ENCODE measurements around the gene PABPC5.

The PABPC5 gene

DNA sequence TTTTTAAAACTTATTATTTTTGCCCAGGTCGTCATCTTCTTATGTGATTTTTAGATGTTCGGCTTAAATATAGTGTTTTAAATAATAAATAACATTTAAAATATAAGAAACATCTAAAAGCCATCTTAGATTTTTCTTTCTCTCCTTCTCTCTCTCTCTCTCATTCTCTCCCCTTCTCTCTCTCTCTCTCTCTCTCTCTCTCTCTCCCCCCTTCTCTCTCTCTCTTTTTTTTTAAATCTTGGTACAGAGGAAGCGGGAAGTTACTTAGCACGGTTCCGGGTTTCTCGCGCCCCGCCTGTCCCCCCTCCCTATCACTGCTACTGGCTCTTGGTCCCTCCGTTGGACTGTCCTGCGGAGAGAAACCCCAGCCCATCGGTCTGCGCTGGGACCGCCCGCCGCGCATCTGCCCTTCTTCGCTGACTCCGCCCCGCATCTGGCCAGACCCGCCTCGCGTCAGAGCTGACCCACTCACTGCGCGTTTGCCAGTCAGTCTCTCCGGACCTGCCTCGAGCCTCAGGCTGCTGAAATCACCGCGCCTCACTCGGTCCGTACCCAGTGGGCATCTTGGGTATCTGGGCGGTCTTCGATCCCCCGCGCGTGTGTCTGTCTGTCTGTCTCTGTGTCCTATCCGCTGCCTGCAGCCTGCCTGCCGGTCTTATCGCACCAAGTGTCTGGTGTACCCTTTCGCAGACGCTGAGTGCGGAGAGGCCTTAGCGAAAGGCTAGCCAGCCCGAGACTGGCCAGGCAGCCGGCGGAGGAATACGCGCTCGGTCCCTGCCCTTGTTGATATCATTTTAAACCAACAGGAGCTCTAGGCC is at the start of gene PABPC5:
PABPC5 (plus strand) TSS at position 489 of the 818 bp plus-strand sequence. CDS start 739 bp downstream, outside the sequence.
- Mint-ChIP-seq H3K27me3 (no peaks in the 10 kb centered on the region), H3K27ac (no peak within 1 kb of the TSS), H3K4me1 (no peaks in the 10 kb centered on the region), H3K36me3 (ENCODE audit: low read depth) (no peaks in the 10 kb centered on the region), H3K9me3 (no peaks in the 10 kb centered on the region), H3K4me3 (peak within 1 kb of the TSS; percentile 36)
- no peak for ATAC-seq
- DNase-seq, result no peak

DNA sequence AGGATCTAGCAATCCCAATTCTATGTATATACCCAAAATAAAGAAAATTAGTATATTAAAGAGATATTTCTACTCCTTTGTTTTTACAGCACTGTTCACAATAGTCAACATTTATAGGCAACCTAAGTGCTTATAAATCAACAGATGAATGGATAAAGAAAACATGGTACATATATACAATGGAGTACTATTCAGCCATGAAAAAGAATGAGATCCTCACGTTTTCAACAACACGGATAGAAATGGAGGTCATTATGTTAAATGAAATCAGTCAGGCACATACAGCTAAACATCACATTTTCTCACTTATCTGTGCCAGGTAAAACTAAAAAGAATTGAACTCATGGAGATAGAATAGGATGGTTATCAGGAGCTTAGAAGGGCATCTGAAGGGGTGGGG is 45.6 kb upstream of the PABPC5 start:
- H3K36me3 Mint-ChIP-seq (ENCODE audit: low read depth), result no peaks in the 10 kb centered on the region
- no peak overlapping the region for H3K4me3 Mint-ChIP-seq
- no peaks in the 10 kb centered on the region for H3K27me3 Mint-ChIP-seq
- DNase-seq (no peak), ATAC-seq (no peak)
- no peaks in the 10 kb centered on the region for H3K4me1 Mint-ChIP-seq
- no peak overlapping the region for H3K27ac Mint-ChIP-seq
- peaks cover 7% of the 10 kb centered on the region for H3K9me3 Mint-ChIP-seq

DNA sequence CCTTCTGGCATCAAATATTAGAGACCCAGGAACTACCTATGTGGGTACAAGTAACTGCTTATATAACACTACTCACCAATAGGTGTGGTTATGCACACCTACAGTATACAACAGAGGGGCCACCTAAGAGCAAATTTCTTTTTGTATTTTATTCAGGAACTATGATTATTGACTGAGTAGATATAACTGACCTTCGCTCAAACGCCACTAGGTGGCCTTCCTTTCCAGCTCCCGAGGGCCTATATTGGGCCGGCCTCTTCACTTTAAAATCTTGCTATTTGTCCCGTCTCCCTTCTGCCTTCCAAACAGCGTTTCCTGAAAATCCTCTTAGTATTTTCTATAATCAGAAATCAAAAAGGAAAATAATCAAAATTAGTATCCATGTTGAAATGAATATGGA is 19.9 kb upstream of the PABPC5 start:
- Mint-ChIP-seq H3K4me1 (no peaks in the 10 kb centered on the region), H3K4me3 (no peak overlapping the region), H3K9me3 (peaks cover 4% of the 10 kb centered on the region), H3K27ac (no peak overlapping the region), H3K27me3 (no peaks in the 10 kb centered on the region), H3K36me3 (ENCODE audit: low read depth) (no peaks in the 10 kb centered on the region)
- no peak for ATAC-seq
- no peak for DNase-seq

DNA sequence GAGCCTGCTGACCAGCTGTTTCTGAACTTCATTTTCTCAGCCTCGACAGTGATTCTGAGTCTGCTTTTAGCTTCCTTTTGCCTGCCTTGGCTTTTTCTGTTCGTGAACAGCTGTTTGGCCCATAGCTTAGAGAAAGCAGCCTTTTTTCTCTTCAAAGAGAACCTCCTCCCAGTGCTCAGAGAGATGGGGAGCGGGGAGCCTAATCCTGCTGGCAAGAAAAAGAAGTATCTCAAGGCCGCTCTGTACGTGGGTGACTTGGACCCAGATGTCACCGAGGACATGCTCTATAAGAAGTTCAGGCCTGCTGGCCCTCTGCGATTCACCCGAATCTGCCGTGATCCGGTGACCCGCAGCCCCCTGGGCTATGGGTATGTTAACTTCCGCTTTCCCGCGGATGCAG is 756 bp downstream of the PABPC5 start:
- Mint-ChIP-seq H3K36me3 (ENCODE audit: low read depth) (no peaks in the 10 kb centered on the region), H3K9me3 (no peaks in the 10 kb centered on the region), H3K4me1 (no peaks in the 10 kb centered on the region), H3K27ac (no peak overlapping the region), H3K27me3 (no peaks in the 10 kb centered on the region), H3K4me3 (no peak overlapping the region)
- no peak for ATAC-seq
- no peak for DNase-seq

Data from activated naive CD8-positive, alpha-beta T cell treated with anti-CD3 and anti-CD28 coated beads, Interleukin-2, amount 50 U/mL, for 24 hours (primary cell).